GM18505 (cell line): ENCODE measurements around the gene REXO1.

Experiments
- ATAC-seq: cut with Tn5 transposase; IDR thresholded peaks from one replicate; pipeline ENCODE4 v1.9.1; 2021; ENCODE audit not compliant: unreplicated experiment
- POLR2A ChIP-seq: IDR thresholded peaks from 4 replicates; pipeline ENCODE4 v1.6.1; 2011; ENCODE audit warnings: borderline replicate concordance; ENCODE audit not compliant: insufficient read depth, insufficient read length; ENCODE audit errors: extremely low read depth

Gene REXO1

GRCh38 chr19:1791879-1792278, 56.4 kb downstream of the REXO1 start:
- TF ChIP-seq POLR2A, result no peak
- no peak for ATAC-seq

- ATAC-seq, result no peak
- TF ChIP-seq POLR2A, result no peak
Measured at GRCh38 chr19:1790054-1790792, 58.1 kb downstream of the REXO1 start.

GRCh38 chr19:1789261-1790041, 58.8 kb downstream of the REXO1 start:
- TF ChIP-seq POLR2A, result no peak
- ATAC-seq, result no peak

GRCh38 chr19:1787116-1787515, 61.2 kb downstream of the REXO1 start:
- no peak for ATAC-seq

GRCh38 chr19:1786668-1787067, 61.6 kb downstream of the REXO1 start:
- ATAC-seq, result no peak
- TF ChIP-seq POLR2A, result no peak

More at GRCh38 chr19:1787116-1787515, 61.2 kb downstream of the REXO1 start:
- no peak for TF ChIP-seq POLR2A

GRCh38 chr19:1785310-1785709, 63.0 kb downstream of the REXO1 start:
- no peak for ATAC-seq
- no peak for TF ChIP-seq POLR2A

GRCh38 chr19:1783874-1784273, 64.4 kb downstream of the REXO1 start:
- no peak for TF ChIP-seq POLR2A
- no peak for ATAC-seq

GRCh38 chr19:1783354-1783753, 64.9 kb downstream of the REXO1 start:
- no peak for TF ChIP-seq POLR2A
- ATAC-seq, result no peak

- no peak for ATAC-seq
- TF ChIP-seq POLR2A, result no peak
Measured at GRCh38 chr19:1782521-1782920, 65.8 kb downstream of the REXO1 start.

GRCh38 chr19:1780272-1780958, 67.9 kb downstream of the REXO1 start:
- TF ChIP-seq POLR2A, result no peak
- ATAC-seq, result no peak

GRCh38 chr19:1779574-1779973, 68.7 kb downstream of the REXO1 start:
- no peak for TF ChIP-seq POLR2A
- no peak for ATAC-seq

- ATAC-seq, result no peak
- TF ChIP-seq POLR2A, result no peak
Measured at GRCh38 chr19:1777149-1777548, 71.1 kb downstream of the REXO1 start.

- no peak for TF ChIP-seq POLR2A
- ATAC-seq, result no peak
Measured at GRCh38 chr19:1776606-1777147, 71.6 kb downstream of the REXO1 start.
